Inferior parietal cortex (tissue), 1 donor: Measurements from ENCODE around the gene MORF4L2.
"Not testable (repeated sequence)": the region's sequence is repeated elsewhere in the genome, so short reads cannot be mapped to it uniquely, and the experiment has no call there.

ENCODE experiments used
- DNase-seq: peaks from one replicate; pipeline ENCODE4 v3.0.0-alpha.2; 2016; ENCODE audit errors: extremely low spot score

Gene MORF4L2

GRCh38 chrX:103678199-103678993, 8.1 kb downstream of the MORF4L2 start:
- DNase-seq = no peak

- no peak for DNase-seq
These were observed 11.7 kb downstream of the MORF4L2 start for GRCh38 chrX:103674531-103675454.

- DNase-seq = no peak
These were observed 16.8 kb downstream of the MORF4L2 start for GRCh38 chrX:103669745-103670144.

GRCh38 chrX:103666202-103667107, 20.0 kb downstream of the MORF4L2 start:
- no peak for DNase-seq

GRCh38 chrX:103663981-103664762, 22.3 kb downstream of the MORF4L2 start:
- DNase-seq = no peak

- DNase-seq = not testable (repeated sequence)
These were observed 27.0 kb downstream of the MORF4L2 start for GRCh38 chrX:103659460-103659859.

- DNase-seq = no peak
These were observed 27.6 kb downstream of the MORF4L2 start for GRCh38 chrX:103658681-103659433.

GRCh38 chrX:103657066-103657465, 29.4 kb downstream of the MORF4L2 start:
- DNase-seq = not testable (repeated sequence)

GRCh38 chrX:103656617-103657016, 29.9 kb downstream of the MORF4L2 start:
- no peak for DNase-seq

GRCh38 chrX:103655230-103656000, 31.1 kb downstream of the MORF4L2 start:
- not testable (repeated sequence) for DNase-seq

GRCh38 chrX:103651151-103651773, 35.2 kb downstream of the MORF4L2 start:
- no peak for DNase-seq

GRCh38 chrX:103647630-103648029, 38.9 kb downstream of the MORF4L2 start:
- DNase-seq = no peak

- DNase-seq = no peak
These were observed 42.4 kb downstream of the MORF4L2 start for GRCh38 chrX:103644125-103644524.

GRCh38 chrX:103640401-103641155, 45.9 kb downstream of the MORF4L2 start:
- no peak for DNase-seq

- not testable (repeated sequence) for DNase-seq
These were observed 47.8 kb downstream of the MORF4L2 start for GRCh38 chrX:103638479-103639346.

- no peak for DNase-seq
These were observed 48.7 kb downstream of the MORF4L2 start for GRCh38 chrX:103637604-103638338.
